NB4 (cell line): ENCODE data around the gene DLG2.

Experiments
- DNase-seq: peaks from one replicate; pipeline ENCODE4 v3.0.0; 2010; ENCODE audit warnings: low read depth
- H3K4me3 ChIP-seq: one replicate; pipeline ENCODE4 v1.5.1; 2011; ENCODE audit warnings: mild to moderate bottlenecking, low read depth, low read length, moderate library complexity
- MYC ChIP-seq: IDR thresholded peaks from 2 replicates; pipeline ENCODE4 v1.6.1; 2011; ENCODE audit warnings: low read depth, low read length
- POLR2A ChIP-seq: IDR thresholded peaks from 2 replicates; pipeline ENCODE4 v1.6.1; 2011; ENCODE audit warnings: mild to moderate bottlenecking; ENCODE audit not compliant: insufficient read length; ENCODE audit errors: extremely low read depth
- TF ChIP-seq, protein P1 (sequence below): IDR thresholded peaks from 2 replicates; pipeline ENCODE4 v1.6.1; 2011; ENCODE audit warnings: low read depth, low read length
- TF ChIP-seq, protein P2 (sequence below): IDR thresholded peaks from one replicate; pipeline ENCODE4 v1.5.1; 2012; ENCODE audit warnings: low read depth, low read length

DLG2 gene

GRCh38 chr11:83612891-83613766, 2014.0 kb downstream of the DLG2 start:
- DNase-seq, result no peak
- TF ChIP-seq POLR2A (no peak), MYC (no peak)
- TF ChIP-seq, protein P1, sequence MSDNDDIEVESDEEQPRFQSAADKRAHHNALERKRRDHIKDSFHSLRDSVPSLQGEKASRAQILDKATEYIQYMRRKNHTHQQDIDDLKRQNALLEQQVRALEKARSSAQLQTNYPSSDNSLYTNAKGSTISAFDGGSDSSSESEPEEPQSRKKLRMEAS, result no peak
- TF ChIP-seq, protein P2, sequence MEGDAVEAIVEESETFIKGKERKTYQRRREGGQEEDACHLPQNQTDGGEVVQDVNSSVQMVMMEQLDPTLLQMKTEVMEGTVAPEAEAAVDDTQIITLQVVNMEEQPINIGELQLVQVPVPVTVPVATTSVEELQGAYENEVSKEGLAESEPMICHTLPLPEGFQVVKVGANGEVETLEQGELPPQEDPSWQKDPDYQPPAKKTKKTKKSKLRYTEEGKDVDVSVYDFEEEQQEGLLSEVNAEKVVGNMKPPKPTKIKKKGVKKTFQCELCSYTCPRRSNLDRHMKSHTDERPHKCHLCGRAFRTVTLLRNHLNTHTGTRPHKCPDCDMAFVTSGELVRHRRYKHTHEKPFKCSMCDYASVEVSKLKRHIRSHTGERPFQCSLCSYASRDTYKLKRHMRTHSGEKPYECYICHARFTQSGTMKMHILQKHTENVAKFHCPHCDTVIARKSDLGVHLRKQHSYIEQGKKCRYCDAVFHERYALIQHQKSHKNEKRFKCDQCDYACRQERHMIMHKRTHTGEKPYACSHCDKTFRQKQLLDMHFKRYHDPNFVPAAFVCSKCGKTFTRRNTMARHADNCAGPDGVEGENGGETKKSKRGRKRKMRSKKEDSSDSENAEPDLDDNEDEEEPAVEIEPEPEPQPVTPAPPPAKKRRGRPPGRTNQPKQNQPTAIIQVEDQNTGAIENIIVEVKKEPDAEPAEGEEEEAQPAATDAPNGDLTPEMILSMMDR, result no peak
- H3K4me3 ChIP-seq, result no peak overlapping the region

GRCh38 chr11:83611600-83611999, 2015.5 kb downstream of the DLG2 start:
- H3K4me3 ChIP-seq, result no peak overlapping the region
- TF ChIP-seq POLR2A (no peak), MYC (no peak)
- TF ChIP-seq, protein P2, result no peak
- TF ChIP-seq, protein P1, result no peak
- no peak for DNase-seq

DNA sequence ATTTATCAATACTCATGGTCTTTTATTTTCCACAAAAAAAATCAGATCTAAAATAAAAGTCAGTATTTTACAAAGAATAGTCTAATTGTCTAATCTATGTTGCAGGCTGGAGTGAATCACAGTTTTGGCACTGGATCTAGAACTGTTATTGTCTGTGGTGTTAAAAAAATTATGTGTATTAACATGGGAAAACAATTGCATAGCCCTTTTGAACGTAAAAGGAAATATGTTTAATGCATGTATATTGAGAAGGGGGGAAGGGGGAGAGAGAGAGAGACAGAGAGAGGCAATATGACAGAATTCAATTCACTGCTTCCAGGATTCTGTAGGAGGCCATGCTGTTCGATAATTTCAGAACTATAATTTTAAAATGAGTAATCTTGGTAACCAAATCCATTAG, 2016.1 kb downstream of the DLG2 start:
- no peak overlapping the region for H3K4me3 ChIP-seq
- no peak for TF ChIP-seq MYC
- TF ChIP-seq POLR2A, result no peak
- TF ChIP-seq, protein P1, result no peak
- TF ChIP-seq, protein P2, result no peak
- DNase-seq, result no peak

DNA sequence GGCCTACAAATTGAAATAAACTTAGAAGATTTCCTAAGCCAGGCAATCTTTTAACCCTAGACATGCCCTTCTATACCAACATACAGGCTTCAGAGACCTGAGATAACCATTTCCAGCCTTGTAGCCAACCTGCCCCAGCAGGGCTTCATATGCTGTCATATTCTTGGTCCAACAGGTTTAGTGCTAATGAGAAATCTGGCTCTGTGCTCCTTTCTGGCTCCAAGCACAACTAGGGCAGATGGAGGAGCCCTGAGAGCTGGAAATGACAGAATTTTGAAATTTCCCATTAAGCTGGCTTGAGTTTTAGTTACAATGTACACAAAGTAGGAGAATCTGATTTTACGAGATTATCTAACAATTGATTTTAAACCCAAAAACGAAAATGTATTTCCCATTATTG, 2018.0 kb downstream of the DLG2 start:
- no peak overlapping the region for H3K4me3 ChIP-seq
- no peak for TF ChIP-seq POLR2A
- no peak for DNase-seq

- TF ChIP-seq, protein P2, result no peak
- TF ChIP-seq, protein P1, result no peak
- TF ChIP-seq MYC (no peak), POLR2A (no peak)
- no peak for DNase-seq
- H3K4me3 ChIP-seq, result no peak overlapping the region
These were observed 2018.6 kb downstream of the DLG2 start for GRCh38 chr11:83608571-83608970.

- TF ChIP-seq, protein P2, result no peak
- TF ChIP-seq POLR2A (no peak), MYC (no peak)
- TF ChIP-seq, protein P1, result no peak
- no peak for DNase-seq
- H3K4me3 ChIP-seq, result no peak overlapping the region
These were observed 2025.1 kb downstream of the DLG2 start for GRCh38 chr11:83601914-83602527.
